Mesothelial cell of epicardium (in vitro differentiated cells): ENCODE data around the gene DMWD. TPM values are rescaled to one million over a fixed set of nuclear protein-coding genes. Genes with fewer than 3 reads are reported as not detected.

ENCODE experiments used
- DNase-seq, 2 experiments: peaks; one replicate each; pipeline ENCODE4 v3.0.0; 2021; ENCODE audit warnings: low spot score in 2 of 2; ENCODE audit not compliant: unreplicated experiment in 2 of 2
- H3K27ac Mint-ChIP-seq: 2 replicates; pipeline ENCODE4 v1.8.0; 2021; ENCODE audit warnings: mixed read lengths
- H3K27me3 Mint-ChIP-seq: 2 replicates; pipeline ENCODE4 v1.8.0; 2021; ENCODE audit warnings: low read depth, mixed read lengths
- H3K36me3 Mint-ChIP-seq: 2 replicates; pipeline ENCODE4 v1.8.0; 2021; ENCODE audit warnings: mixed read lengths
- H3K4me1 Mint-ChIP-seq: 2 replicates; pipeline ENCODE4 v1.8.0; 2021; ENCODE audit warnings: mixed read lengths
- H3K4me3 Mint-ChIP-seq: 2 replicates; pipeline ENCODE4 v1.8.0; 2021; ENCODE audit warnings: mild to moderate bottlenecking, moderate library complexity, mixed read lengths
- H3K9me3 Mint-ChIP-seq: 2 replicates; pipeline ENCODE4 v1.8.0; 2021; ENCODE audit warnings: mixed read lengths
- total RNA-seq: library from RNA; stranded (reverse); gene quantifications from 3 replicates; pipeline ENCODE4 v1.2.1, GENCODE V29; 2021
- TF ChIP-seq, protein P1 (sequence below): fragments of 200-600 bp; sonication (generic); IDR thresholded peaks from one replicate; pipeline ENCODE4 v1.5.0; 2021; ENCODE audit warnings: antibody characterized with exemption; ENCODE audit not compliant: unreplicated experiment

The DMWD gene
- total RNA-seq, 1 donor from 2014 or later: 120 TPM

DNA sequence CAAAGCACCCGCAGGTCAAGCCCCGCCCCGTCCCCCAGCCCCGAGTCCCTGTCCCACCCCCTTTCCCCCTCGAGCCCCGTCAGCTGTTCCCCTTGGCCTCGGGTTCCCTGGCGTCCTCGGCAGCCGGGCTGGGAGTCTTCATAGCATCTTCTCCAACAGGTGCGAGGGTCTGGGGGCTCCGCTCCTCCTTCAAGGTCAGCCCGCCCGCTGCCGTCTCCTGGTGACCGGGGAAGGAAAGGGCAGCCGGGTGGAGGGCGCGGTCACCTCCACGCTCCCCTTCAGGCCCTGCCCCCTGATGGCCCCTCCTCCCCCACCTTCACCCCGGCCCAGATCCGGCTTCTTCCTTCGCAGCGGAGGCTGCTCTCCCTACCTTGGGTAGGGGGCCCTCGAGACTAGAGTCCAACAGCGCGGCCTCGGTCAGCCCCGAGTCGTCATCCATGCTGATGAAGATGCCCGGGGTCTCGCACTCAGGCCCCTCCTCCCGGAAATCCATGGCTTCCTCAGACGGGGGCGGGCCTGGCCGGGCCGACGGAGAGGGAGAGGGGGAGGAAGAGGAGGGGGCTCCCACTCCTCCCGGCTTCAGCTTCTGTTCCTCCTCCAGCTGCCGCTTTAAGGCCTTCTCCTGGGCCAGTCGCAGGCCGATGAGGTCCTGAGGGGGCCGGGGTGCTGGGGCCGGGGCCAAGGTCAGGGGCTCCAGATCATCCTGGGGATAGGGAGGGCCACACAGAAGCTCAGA, 23.0 kb upstream of the DMWD start:
- Mint-ChIP-seq H3K36me3 (peaks cover 6% of the 10 kb centered on the region), H3K4me1 (peaks cover 6% of the 10 kb centered on the region), H3K27me3 (no peaks in the 10 kb centered on the region), H3K4me3 (peak overlapping the region; percentile 91), H3K9me3 (no peaks in the 10 kb centered on the region), H3K27ac (peak overlapping the region; percentile 90)
- DNase-seq: peak in 1 of 2 experiments; percentile 68
- TF ChIP-seq, protein P1, sequence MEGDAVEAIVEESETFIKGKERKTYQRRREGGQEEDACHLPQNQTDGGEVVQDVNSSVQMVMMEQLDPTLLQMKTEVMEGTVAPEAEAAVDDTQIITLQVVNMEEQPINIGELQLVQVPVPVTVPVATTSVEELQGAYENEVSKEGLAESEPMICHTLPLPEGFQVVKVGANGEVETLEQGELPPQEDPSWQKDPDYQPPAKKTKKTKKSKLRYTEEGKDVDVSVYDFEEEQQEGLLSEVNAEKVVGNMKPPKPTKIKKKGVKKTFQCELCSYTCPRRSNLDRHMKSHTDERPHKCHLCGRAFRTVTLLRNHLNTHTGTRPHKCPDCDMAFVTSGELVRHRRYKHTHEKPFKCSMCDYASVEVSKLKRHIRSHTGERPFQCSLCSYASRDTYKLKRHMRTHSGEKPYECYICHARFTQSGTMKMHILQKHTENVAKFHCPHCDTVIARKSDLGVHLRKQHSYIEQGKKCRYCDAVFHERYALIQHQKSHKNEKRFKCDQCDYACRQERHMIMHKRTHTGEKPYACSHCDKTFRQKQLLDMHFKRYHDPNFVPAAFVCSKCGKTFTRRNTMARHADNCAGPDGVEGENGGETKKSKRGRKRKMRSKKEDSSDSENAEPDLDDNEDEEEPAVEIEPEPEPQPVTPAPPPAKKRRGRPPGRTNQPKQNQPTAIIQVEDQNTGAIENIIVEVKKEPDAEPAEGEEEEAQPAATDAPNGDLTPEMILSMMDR: no peak

DNA sequence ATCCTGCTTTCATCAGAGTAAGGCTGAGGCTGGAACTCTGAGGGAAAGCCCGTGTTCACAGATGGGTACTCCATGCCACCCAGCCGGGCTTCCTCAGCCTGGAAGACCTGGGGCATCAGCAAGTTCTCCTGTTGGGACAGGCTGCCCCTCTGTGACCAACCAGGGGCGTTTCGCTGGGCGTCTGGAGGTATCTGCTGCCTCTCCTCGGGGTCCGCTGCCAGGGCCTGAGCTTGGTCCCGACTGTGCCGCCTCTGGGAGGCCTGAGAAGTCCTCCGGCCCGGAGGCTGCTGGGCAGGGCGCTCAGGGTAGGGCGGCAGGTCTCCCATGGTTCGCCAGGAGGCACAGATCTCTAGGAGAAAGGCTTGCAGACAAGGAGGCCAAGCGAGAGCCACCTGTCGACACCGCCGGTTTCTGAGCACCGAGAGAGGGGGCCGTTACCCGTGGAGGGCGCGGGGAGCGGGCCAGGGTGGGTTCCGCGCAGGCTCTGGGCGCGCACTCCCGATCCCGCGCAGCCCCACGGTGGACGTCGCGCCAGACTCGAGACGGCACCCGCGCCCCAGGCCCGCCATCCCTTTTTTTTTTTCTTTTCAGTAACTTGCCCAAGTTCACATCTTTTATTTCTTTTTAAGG, 22.3 kb upstream of the DMWD start, which contains the start of gene RSPH6A:
TSS of gene RSPH6A (minus strand) at position 458 of the 630 bp plus-strand sequence. CDS start at position 326, 132 bp downstream.
- Mint-ChIP-seq H3K4me1 (peaks cover 6% of the 10 kb centered on the region), H3K4me3 (peak within 1 kb of the TSS; percentile 91), H3K27me3 (no peaks in the 10 kb centered on the region), H3K27ac (peak within 1 kb of the TSS; percentile 90), H3K36me3 (peaks cover 2% of the 10 kb centered on the region), H3K9me3 (no peaks in the 10 kb centered on the region)
- DNase-seq: no peak
- TF ChIP-seq, protein P1: no peak

- TF ChIP-seq, protein P1: no peak
- Mint-ChIP-seq H3K4me3 (peak overlapping the region; percentile 42), H3K9me3 (no peaks in the 10 kb centered on the region), H3K36me3 (no peaks in the 10 kb centered on the region), H3K27me3 (no peaks in the 10 kb centered on the region), H3K4me1 (peaks cover 11% of the 10 kb centered on the region), H3K27ac (no peak overlapping the region)
- no peak for DNase-seq
These were observed 21.6 kb upstream of the DMWD start for GRCh38 chr19:45814166-45814780.

GRCh38 chr19:45812297-45812696, 19.7 kb upstream of the DMWD start:
- TF ChIP-seq, protein P1: no peak
- Mint-ChIP-seq H3K4me1 (peaks cover 11% of the 10 kb centered on the region), H3K4me3 (no peak overlapping the region), H3K9me3 (no peaks in the 10 kb centered on the region), H3K27ac (no peak overlapping the region), H3K36me3 (no peaks in the 10 kb centered on the region), H3K27me3 (no peaks in the 10 kb centered on the region)
- no peak for DNase-seq

- Mint-ChIP-seq H3K9me3 (no peaks in the 10 kb centered on the region), H3K27me3 (no peaks in the 10 kb centered on the region), H3K27ac (peak overlapping the region; percentile 79), H3K36me3 (no peaks in the 10 kb centered on the region), H3K4me3 (no peak overlapping the region), H3K4me1 (peaks cover 4% of the 10 kb centered on the region)
- DNase-seq: no peak
- TF ChIP-seq, protein P1: no peak
These were observed 17.1 kb upstream of the DMWD start for GRCh38 chr19:45809643-45810159.
